GM23338 (cell line): ENCODE data around the gene RNF180. TPM values are rescaled to one million over a fixed set of nuclear protein-coding genes. Genes with fewer than 3 reads are reported as not detected.
"Not testable (repeated sequence)": the region's sequence is repeated elsewhere in the genome, so short reads cannot be mapped to it uniquely, and the experiment has no call there.

Source experiments
- ATAC-seq: fragments of 200-7000 bp; cut with Tn5 transposase; 3 replicates; pipeline ENCODE4 v1.9.1; 2020
- DNase-seq: peaks from one replicate; pipeline ENCODE4 v3.0.0-alpha.2; 2015; ENCODE audit warnings: low spot score
- H2AFZ ChIP-seq: fragments of 200-600 bp; sonication (generic); 2 replicates; pipeline ENCODE4 v1.8.0; 2016; ENCODE audit warnings: antibody characterized with exemption, mild to moderate bottlenecking, moderate library complexity
- H3F3A ChIP-seq: fragments of 200-600 bp; sonication (generic); replicated peaks from 2 replicates; pipeline ENCODE4 v1.8.0; 2017; ENCODE audit warnings: antibody characterized with exemption, mixed run types, low read depth
- H3K27ac ChIP-seq: fragments of 200-600 bp; sonication (generic); 2 replicates; pipeline ENCODE4 v1.6.1; 2016; ENCODE audit warnings: low read depth
- H3K27me3 ChIP-seq: fragments of 200-600 bp; sonication (generic); 2 replicates; pipeline ENCODE4 v1.8.0; 2016; ENCODE audit warnings: mild to moderate bottlenecking, mixed run types, moderate library complexity; ENCODE audit not compliant: insufficient read depth
- H3K36me3 ChIP-seq: fragments of 200-600 bp; sonication (generic); 2 replicates; pipeline ENCODE4 v1.8.0; 2016; ENCODE audit warnings: mild to moderate bottlenecking; ENCODE audit not compliant: insufficient read depth
- H3K4me1 ChIP-seq: fragments of 200-600 bp; sonication (generic); 2 replicates; pipeline ENCODE4 v1.8.0; 2016; ENCODE audit warnings: mild to moderate bottlenecking, moderate library complexity; ENCODE audit not compliant: insufficient read depth
- H3K4me2 ChIP-seq: fragments of 200-600 bp; sonication (generic); 2 replicates; pipeline ENCODE4 v1.7.1; 2017; ENCODE audit warnings: mixed run types
- H3K4me3 ChIP-seq: fragments of 200-600 bp; sonication (generic); 2 replicates; pipeline ENCODE4 v1.6.1; 2016; ENCODE audit warnings: mixed run types
- H3K79me2 ChIP-seq: fragments of 200-600 bp; sonication (generic); replicated peaks from 2 replicates; pipeline ENCODE4 v1.8.0; 2017; ENCODE audit warnings: mild to moderate bottlenecking; ENCODE audit not compliant: insufficient read depth
- H3K9me2 ChIP-seq: fragments of 200-600 bp; sonication (generic); 2 replicates; pipeline ENCODE4 v1.8.0; 2017; ENCODE audit not compliant: insufficient read depth
- H4K20me1 ChIP-seq: fragments of 200-600 bp; sonication (generic); replicated peaks from 2 replicates; pipeline ENCODE4 v1.8.0; 2017; ENCODE audit warnings: mild to moderate bottlenecking; ENCODE audit not compliant: insufficient read depth
- H3K27ac Mint-ChIP-seq: 2 replicates; pipeline ENCODE4 v1.8.0; 2020; ENCODE audit warnings: inconsistent platforms, mild to moderate bottlenecking, moderate library complexity, mixed read lengths
- H3K27me3 Mint-ChIP-seq: 3 replicates; pipeline ENCODE4 v1.8.0; 2022; ENCODE audit warnings: low read depth, mild to moderate bottlenecking, moderate library complexity, mixed read lengths, inconsistent platforms; ENCODE audit not compliant: insufficient read depth, poor library complexity
- H3K36me3 Mint-ChIP-seq: 3 replicates; pipeline ENCODE4 v1.8.0; 2021; ENCODE audit warnings: low read depth, mild to moderate bottlenecking, inconsistent platforms, moderate library complexity, mixed read lengths
- H3K4me1 Mint-ChIP-seq: 3 replicates; pipeline ENCODE4 v1.8.0; 2020; ENCODE audit warnings: mild to moderate bottlenecking, inconsistent platforms, mixed read lengths
- H3K4me3 Mint-ChIP-seq: 3 replicates; pipeline ENCODE4 v1.8.0; 2021; ENCODE audit warnings: moderate library complexity, mild to moderate bottlenecking, inconsistent platforms, mixed read lengths
- H3K9me3 Mint-ChIP-seq: 3 replicates; pipeline ENCODE4 v1.8.0; 2020; ENCODE audit warnings: moderate library complexity, mild to moderate bottlenecking, inconsistent platforms, mixed read lengths
- CREB1 ChIP-seq: fragments of 250-450 bp; sonication (Bioruptor Pico); IDR thresholded peaks from 2 replicates; pipeline ENCODE4 v1.5.0; 2020; ENCODE audit warnings: low read depth, mild to moderate bottlenecking, moderate library complexity
- ETS1 ChIP-seq: IDR thresholded peaks from 2 replicates; pipeline ENCODE4 v1.6.1; 2016; ENCODE audit warnings: antibody characterized with exemption
- NANOG ChIP-seq: IDR thresholded peaks from 2 replicates; pipeline ENCODE4 v1.6.1; 2016; ENCODE audit warnings: antibody characterized with exemption, borderline replicate concordance
- POLR2AphosphoS5 ChIP-seq: IDR thresholded peaks from 2 replicates; pipeline ENCODE4 v1.6.1; 2016; ENCODE audit warnings: antibody characterized with exemption, low read depth
- polyA plus RNA-seq: library from polyadenylated mRNA; unstranded; fragments of >200 nt; fragmentation: Nextera tagmentation; extraction: Ambion mirVana; gene quantifications from 2 replicates; pipeline ENCODE4 v1.2.1, GENCODE V29; 2016
- total RNA-seq: library from RNA; depleted of rRNA; stranded (reverse); fragments of >200 nt; shearing (Covaris generic); gene quantifications from 2 replicates; pipeline ENCODE4 v1.2.3, GENCODE V29; 2014
- TF ChIP-seq, protein P1 (sequence below), 2 experiments: fragments of 200-600 bp in 1 of 2; sonication (generic) in 1 of 2; conservative IDR thresholded peaks; 2 replicates each; pipeline versions ENCODE4 v1.5.1 to v1.6.1; 2016 to 2017; ENCODE audit warnings: antibody characterized with exemption in 2 of 2, low read depth in 2 of 2, mild to moderate bottlenecking in 2 of 2, moderate library complexity in 1 of 2

RNF180 gene
- total and polyA plus RNA-seq, 2 experiments from 2014 or later = 2.0 to 4.2 TPM

GRCh38 chr5:64221911-64222310, 56.3 kb downstream of the RNF180 start (continued):
- TF ChIP-seq, protein P1, sequence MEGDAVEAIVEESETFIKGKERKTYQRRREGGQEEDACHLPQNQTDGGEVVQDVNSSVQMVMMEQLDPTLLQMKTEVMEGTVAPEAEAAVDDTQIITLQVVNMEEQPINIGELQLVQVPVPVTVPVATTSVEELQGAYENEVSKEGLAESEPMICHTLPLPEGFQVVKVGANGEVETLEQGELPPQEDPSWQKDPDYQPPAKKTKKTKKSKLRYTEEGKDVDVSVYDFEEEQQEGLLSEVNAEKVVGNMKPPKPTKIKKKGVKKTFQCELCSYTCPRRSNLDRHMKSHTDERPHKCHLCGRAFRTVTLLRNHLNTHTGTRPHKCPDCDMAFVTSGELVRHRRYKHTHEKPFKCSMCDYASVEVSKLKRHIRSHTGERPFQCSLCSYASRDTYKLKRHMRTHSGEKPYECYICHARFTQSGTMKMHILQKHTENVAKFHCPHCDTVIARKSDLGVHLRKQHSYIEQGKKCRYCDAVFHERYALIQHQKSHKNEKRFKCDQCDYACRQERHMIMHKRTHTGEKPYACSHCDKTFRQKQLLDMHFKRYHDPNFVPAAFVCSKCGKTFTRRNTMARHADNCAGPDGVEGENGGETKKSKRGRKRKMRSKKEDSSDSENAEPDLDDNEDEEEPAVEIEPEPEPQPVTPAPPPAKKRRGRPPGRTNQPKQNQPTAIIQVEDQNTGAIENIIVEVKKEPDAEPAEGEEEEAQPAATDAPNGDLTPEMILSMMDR (conservative IDR thresholded peaks at IDR 0.05; ENCODE audit: low read depth in 2 of 2) = no peak
- TF ChIP-seq ETS1 (no peak), NANOG (no peak), POLR2AphosphoS5 (no peak), CREB1 (CRISPR knock-in tag) (no peak)

DNA sequence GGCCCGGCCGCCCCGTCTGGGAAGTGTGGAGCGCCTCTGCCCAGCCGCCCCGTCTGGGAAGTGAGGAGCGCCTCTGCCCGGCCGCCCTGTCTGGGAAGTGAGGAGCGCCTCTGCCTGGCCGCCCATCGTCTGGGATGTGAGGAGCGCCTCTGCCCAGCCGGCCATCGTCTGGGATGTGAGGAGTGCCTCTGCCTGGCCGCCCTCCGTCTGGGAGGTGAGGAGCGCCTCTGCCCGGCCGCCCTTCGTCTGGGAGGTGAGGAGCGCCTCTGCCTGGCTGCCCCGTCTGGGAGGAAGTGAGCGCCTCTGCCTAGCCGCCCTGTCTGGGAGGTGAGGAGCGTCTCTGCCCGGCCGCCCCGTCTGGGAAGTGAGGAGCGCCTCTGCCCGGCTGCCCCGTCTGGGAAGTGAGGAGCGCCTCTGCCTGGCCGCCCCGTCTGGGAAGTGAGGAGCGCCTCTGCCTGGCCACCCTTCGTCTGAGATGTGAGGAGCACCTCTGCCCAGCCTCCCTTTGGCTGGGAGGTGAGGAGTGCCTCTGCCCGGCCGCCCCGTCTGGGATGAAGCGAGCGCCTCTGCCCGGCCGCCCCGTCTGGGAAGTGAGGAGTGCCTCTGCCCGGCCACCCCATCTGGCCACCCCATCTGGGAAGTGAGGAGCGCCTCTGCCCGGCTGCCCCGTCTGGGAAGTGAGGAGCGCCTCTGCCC, 59.8 kb downstream of the RNF180 start:
- H3K36me3 ChIP-seq, H2AFZ ChIP-seq, H3K79me2 ChIP-seq, H3F3A ChIP-seq, H3K27me3 ChIP-seq, H3K9me2 ChIP-seq, H3K4me3 Mint-ChIP-seq, H3K4me2 ChIP-seq, H3K27ac ChIP-seq, DNase-seq, H3K27me3 Mint-ChIP-seq, H3K4me1 Mint-ChIP-seq, H4K20me1 ChIP-seq, H3K4me3 ChIP-seq, H3K4me1 ChIP-seq, ATAC-seq, H3K27ac Mint-ChIP-seq: not testable (repeated sequence)
- H3K36me3 Mint-ChIP-seq = peaks cover 22% of the 10 kb centered on the region
- H3K9me3 Mint-ChIP-seq = peaks cover 29% of the 10 kb centered on the region

- H3K9me3 Mint-ChIP-seq = peaks cover 29% of the 10 kb centered on the region
- H3K27ac Mint-ChIP-seq = not testable (repeated sequence)
These were observed 61.5 kb downstream of the RNF180 start for GRCh38 chr5:64227131-64227537.

More at GRCh38 chr5:64227131-64227537, 61.5 kb downstream of the RNF180 start:
- not testable (repeated sequence) for H3K4me1 Mint-ChIP-seq, H3K27me3 Mint-ChIP-seq, H3K27me3 ChIP-seq, H3K4me1 ChIP-seq, H3K27ac ChIP-seq, H3K4me3 ChIP-seq, DNase-seq, H3F3A ChIP-seq, H3K79me2 ChIP-seq, H3K36me3 ChIP-seq, H3K9me2 ChIP-seq, H2AFZ ChIP-seq, H3K4me2 ChIP-seq, ATAC-seq, H3K4me3 Mint-ChIP-seq, H4K20me1 ChIP-seq
- H3K36me3 Mint-ChIP-seq = peaks cover 22% of the 10 kb centered on the region
